H9 (cell line): ENCODE results near the gene MITF. TPM values are rescaled to one million over a fixed set of nuclear protein-coding genes. Genes with fewer than 3 reads are reported as not detected.

ENCODE experiments used
- DNase-seq: peaks from one replicate; pipeline ENCODE4 v3.0.0-alpha.2; 2017
- H2AFZ ChIP-seq: one replicate; pipeline ENCODE4 v1.6.1; 2013; ENCODE audit warnings: mild to moderate bottlenecking, low read length, control low read depth, moderate library complexity
- H2AK5ac ChIP-seq: 2 replicates; pipeline ENCODE4 v1.6.1; 2013; ENCODE audit warnings: low read length, control low read depth, mixed read lengths; ENCODE audit not compliant: insufficient read length
- H2BK120ac ChIP-seq: one replicate; pipeline ENCODE4 v1.6.1; 2013; ENCODE audit warnings: low read depth, mild to moderate bottlenecking, low read length, control low read depth, inconsistent platforms; ENCODE audit not compliant: poor library complexity, severe bottlenecking
- H2BK12ac ChIP-seq: 2 replicates; pipeline ENCODE4 v1.6.1; 2013; ENCODE audit warnings: low read length, control low read depth, mixed read lengths, low read depth; ENCODE audit not compliant: insufficient read length
- H2BK15ac ChIP-seq: 2 replicates; pipeline ENCODE4 v1.6.1; 2013; ENCODE audit warnings: low read depth, low read length, control low read depth
- H2BK20ac ChIP-seq: one replicate; pipeline ENCODE4 v1.6.1; 2013; ENCODE audit warnings: low read depth, mild to moderate bottlenecking, low read length, control low read depth, inconsistent platforms; ENCODE audit not compliant: poor library complexity, severe bottlenecking
- H2BK5ac ChIP-seq: 2 replicates; pipeline ENCODE4 v1.6.1; 2013; ENCODE audit warnings: low read length, control low read depth, mixed read lengths; ENCODE audit not compliant: insufficient read length
- H3K14ac ChIP-seq: 2 replicates; pipeline ENCODE4 v1.6.1; 2013; ENCODE audit warnings: low read length, control low read depth; ENCODE audit not compliant: insufficient read depth
- H3K18ac ChIP-seq: 2 replicates; pipeline ENCODE4 v1.6.1; 2013; ENCODE audit warnings: low read depth, mild to moderate bottlenecking, mixed read lengths, low read length, control low read depth; ENCODE audit not compliant: insufficient read length
- H3K23ac ChIP-seq: 2 replicates; pipeline ENCODE4 v1.6.1; 2013; ENCODE audit warnings: low read length, control low read depth, mixed read lengths, low read depth; ENCODE audit not compliant: insufficient read length
- H3K23me2 ChIP-seq: 2 replicates; pipeline ENCODE4 v1.6.1; 2013; ENCODE audit warnings: low read depth, mild to moderate bottlenecking, mixed read lengths, low read length, control low read depth; ENCODE audit not compliant: insufficient read length, poor library complexity, severe bottlenecking
- H3K27ac ChIP-seq: 2 replicates; pipeline ENCODE4 v1.5.1; 2013; ENCODE audit warnings: low read length, control low read depth, mixed read lengths, low read depth; ENCODE audit not compliant: insufficient read length
- H3K27me3 ChIP-seq: 2 replicates; pipeline ENCODE4 v1.6.1; 2013; ENCODE audit warnings: low read length, control low read depth, inconsistent platforms; ENCODE audit not compliant: insufficient read depth
- H3K4ac ChIP-seq: 2 replicates; pipeline ENCODE4 v1.6.1; 2013; ENCODE audit warnings: low read depth, mild to moderate bottlenecking, control low read depth, inconsistent platforms, low read length, moderate library complexity
- H3K4me1 ChIP-seq: 2 replicates; pipeline ENCODE4 v1.6.1; 2013; ENCODE audit warnings: low read length, control low read depth, inconsistent platforms; ENCODE audit not compliant: insufficient read depth
- H3K4me2 ChIP-seq: 2 replicates; pipeline ENCODE4 v1.6.1; 2013; ENCODE audit warnings: low read length, control low read depth, mixed read lengths; ENCODE audit not compliant: insufficient read length, insufficient read depth
- H3K56ac ChIP-seq: 2 replicates; pipeline ENCODE4 v1.6.1; 2013; ENCODE audit warnings: low read depth, mild to moderate bottlenecking, mixed read lengths, low read length, control low read depth; ENCODE audit not compliant: insufficient read length
- H3K79me1 ChIP-seq: 2 replicates; pipeline ENCODE4 v1.6.1; 2013; ENCODE audit warnings: low read depth, mild to moderate bottlenecking, moderate library complexity, low read length, control low read depth, inconsistent platforms; ENCODE audit not compliant: insufficient read depth, poor library complexity, severe bottlenecking
- H3K79me2 ChIP-seq: 2 replicates; pipeline ENCODE4 v1.6.1; 2013; ENCODE audit warnings: low read length, control low read depth, inconsistent platforms; ENCODE audit not compliant: insufficient read depth
- H3K9ac ChIP-seq: 2 replicates; pipeline ENCODE4 v1.6.1; 2013; ENCODE audit warnings: low read length, control low read depth, mixed read lengths; ENCODE audit not compliant: insufficient read length; ENCODE audit errors: extremely low read depth
- H3K9me3 ChIP-seq: one replicate; pipeline ENCODE4 v1.6.1; 2013; ENCODE audit warnings: low read depth, low read length, inconsistent platforms; ENCODE audit not compliant: control insufficient read depth
- H3T11ph ChIP-seq: one replicate; pipeline ENCODE4 v1.6.1; 2013; ENCODE audit warnings: mild to moderate bottlenecking, low read length, control low read depth, inconsistent platforms
- H4K20me1 ChIP-seq: one replicate; pipeline ENCODE4 v1.6.1; 2013; ENCODE audit not compliant: control insufficient read depth, insufficient read length, insufficient read depth
- H4K5ac ChIP-seq: 2 replicates; pipeline ENCODE4 v1.6.1; 2013; ENCODE audit warnings: low read depth, mild to moderate bottlenecking, mixed read lengths, low read length, control low read depth; ENCODE audit not compliant: insufficient read length
- H4K8ac ChIP-seq: replicated peaks from 2 replicates; pipeline ENCODE4 v1.6.1; 2013; ENCODE audit warnings: low read length, control low read depth, mixed read lengths, low read depth; ENCODE audit not compliant: insufficient read length
- H4K91ac ChIP-seq: 2 replicates; pipeline ENCODE4 v1.6.1; 2013; ENCODE audit warnings: low read depth, mild to moderate bottlenecking, moderate library complexity, mixed read lengths, low read length, control low read depth; ENCODE audit not compliant: insufficient read length
- H3K27ac Mint-ChIP-seq, 3 experiments: 2 replicates in 2 of 3; 3 replicates in 1 of 3; pipeline ENCODE4 v1.8.0; 2020 to 2021; ENCODE audit warnings: mixed read lengths in 3 of 3, mild to moderate bottlenecking in 1 of 3, moderate library complexity in 1 of 3
- H3K27me3 Mint-ChIP-seq: 2 replicates; pipeline ENCODE4 v1.8.0; 2021; ENCODE audit warnings: low read depth, mild to moderate bottlenecking, moderate library complexity, mixed read lengths
- H3K36me3 Mint-ChIP-seq, 3 experiments: 2 replicates in 2 of 3; 3 replicates in 1 of 3; pipeline ENCODE4 v1.8.0; 2020 to 2021; ENCODE audit warnings: low read depth in 3 of 3, mixed read lengths in 3 of 3; ENCODE audit not compliant: insufficient read depth in 1 of 3
- H3K4me1 Mint-ChIP-seq, 2 experiments: 2 replicates each; pipeline ENCODE4 v1.8.0; 2020; ENCODE audit warnings: mixed read lengths in 2 of 2
- H3K4me3 Mint-ChIP-seq, 2 experiments: 2 replicates in 1 of 2; 3 replicates in 1 of 2; pipeline ENCODE4 v1.8.0; 2020 to 2021; ENCODE audit warnings: mild to moderate bottlenecking in 2 of 2, mixed read lengths in 2 of 2, moderate library complexity in 1 of 2
- H3K9me3 Mint-ChIP-seq, 2 experiments: 2 replicates in 1 of 2; 3 replicates in 1 of 2; pipeline ENCODE4 v1.8.0; 2020; ENCODE audit warnings: mild to moderate bottlenecking in 2 of 2, mixed read lengths in 2 of 2, moderate library complexity in 1 of 2
- CTCF ChIP-seq: fragments of 200-600 bp; sonication (generic); conservative IDR thresholded peaks from 3 replicates; pipeline ENCODE4 v1.8.0; 2021; ENCODE audit warnings: antibody characterized with exemption, mild to moderate bottlenecking
- WGBS: extraction: QIAGEN DNeasy Blood & Tissue Kit; methylation state at CpG from one replicate; pipeline ENCODE4 v1.1.7; 2013; ENCODE audit warnings: missing lambda C conversion rate, low lambda C conversion rate, mixed read lengths; ENCODE audit not compliant: insufficient read length; ENCODE audit errors: extremely low coverage; 5-methylcytosine and 5-hydroxymethylcytosine counted together
- total RNA-seq: library from RNA; stranded (reverse); gene quantifications from 2 replicates; pipeline ENCODE4 v1.2.1, GENCODE V29; 2021

MITF gene
- total RNA-seq, 1 experiment from 2014 or later, result 0.81 TPM

GRCh38 chr3:69906351-69906966 is 167.2 kb downstream of the MITF start:
- no peak overlapping the region for H3K18ac ChIP-seq
- H3K9ac ChIP-seq, result no peak overlapping the region
- no peak for TF ChIP-seq CTCF
- H2BK120ac ChIP-seq, result no peak overlapping the region
- H3K27ac ChIP-seq, result no peak overlapping the region
- no peaks in the 10 kb centered on the region for H4K20me1 ChIP-seq
- H3K4ac ChIP-seq, result no peak overlapping the region
- H4K91ac ChIP-seq, result no peak overlapping the region
- no peak overlapping the region for H2AFZ ChIP-seq
- Mint-ChIP-seq H3K27me3 (no peaks in the 10 kb centered on the region), H3K36me3 (peaks cover 4 to 13% (median 9%) of the 10 kb centered on the region in 3 experiments), H3K9me3 (peaks cover 12 to 21% of the 10 kb centered on the region in 2 experiments), H3K4me1 (no peaks in the 10 kb centered on the region), H3K27ac (no peak overlapping the region), H3K4me3 (no peak overlapping the region)
- no peak overlapping the region for H2AK5ac ChIP-seq
- H2BK12ac ChIP-seq, result no peak overlapping the region
- no peak overlapping the region for H3K4me2 ChIP-seq
- H3K56ac ChIP-seq, result no peak overlapping the region
- H2BK15ac ChIP-seq, result no peak overlapping the region
- no peak overlapping the region for H3T11ph ChIP-seq
- no peak overlapping the region for H3K23ac ChIP-seq
- H3K79me1 ChIP-seq, result no peaks in the 10 kb centered on the region
- H2BK5ac ChIP-seq, result no peak overlapping the region
- H2BK20ac ChIP-seq, result no peak overlapping the region
- no peaks in the 10 kb centered on the region for H3K9me3 ChIP-seq
- no CpG with 5 or more reads among the region's 2 CpGs for WGBS
- no peaks in the 10 kb centered on the region for H3K4me1 ChIP-seq
- no peaks in the 10 kb centered on the region for H3K27me3 ChIP-seq
- no peak overlapping the region for H3K14ac ChIP-seq
- H3K23me2 ChIP-seq, result no peaks in the 10 kb centered on the region
- no peak overlapping the region for H4K5ac ChIP-seq
- H4K8ac ChIP-seq, result no peak overlapping the region
- H3K79me2 ChIP-seq, result no peaks in the 10 kb centered on the region
- DNase-seq, result no peak
